Measurements from ENCODE around the gene ZNF302.

GRCh38 chr19:34686455-34686854, 9.0 kb downstream of the ZNF302 start:
- no peak for TF ChIP-seq CTCF (IDR thresholded peaks at IDR 0.05; ENCODE audit: low read depth, low read length, missing input control)
- no peak for TF ChIP-seq TAF1 (conservative IDR thresholded peaks at IDR 0.05)
- TF ChIP-seq EGR1 (IDR thresholded peaks at IDR 0.05; ENCODE audit: low read depth in 2 of 2) = no peak
- no peak for TF ChIP-seq RXRA (IDR thresholded peaks at IDR 0.05)
- TF ChIP-seq, protein P1, sequence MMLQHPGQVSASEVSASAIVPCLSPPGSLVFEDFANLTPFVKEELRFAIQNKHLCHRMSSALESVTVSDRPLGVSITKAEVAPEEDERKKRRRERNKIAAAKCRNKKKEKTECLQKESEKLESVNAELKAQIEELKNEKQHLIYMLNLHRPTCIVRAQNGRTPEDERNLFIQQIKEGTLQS (IDR thresholded peaks at IDR 0.05) = no peak
- TF ChIP-seq, protein P2, sequence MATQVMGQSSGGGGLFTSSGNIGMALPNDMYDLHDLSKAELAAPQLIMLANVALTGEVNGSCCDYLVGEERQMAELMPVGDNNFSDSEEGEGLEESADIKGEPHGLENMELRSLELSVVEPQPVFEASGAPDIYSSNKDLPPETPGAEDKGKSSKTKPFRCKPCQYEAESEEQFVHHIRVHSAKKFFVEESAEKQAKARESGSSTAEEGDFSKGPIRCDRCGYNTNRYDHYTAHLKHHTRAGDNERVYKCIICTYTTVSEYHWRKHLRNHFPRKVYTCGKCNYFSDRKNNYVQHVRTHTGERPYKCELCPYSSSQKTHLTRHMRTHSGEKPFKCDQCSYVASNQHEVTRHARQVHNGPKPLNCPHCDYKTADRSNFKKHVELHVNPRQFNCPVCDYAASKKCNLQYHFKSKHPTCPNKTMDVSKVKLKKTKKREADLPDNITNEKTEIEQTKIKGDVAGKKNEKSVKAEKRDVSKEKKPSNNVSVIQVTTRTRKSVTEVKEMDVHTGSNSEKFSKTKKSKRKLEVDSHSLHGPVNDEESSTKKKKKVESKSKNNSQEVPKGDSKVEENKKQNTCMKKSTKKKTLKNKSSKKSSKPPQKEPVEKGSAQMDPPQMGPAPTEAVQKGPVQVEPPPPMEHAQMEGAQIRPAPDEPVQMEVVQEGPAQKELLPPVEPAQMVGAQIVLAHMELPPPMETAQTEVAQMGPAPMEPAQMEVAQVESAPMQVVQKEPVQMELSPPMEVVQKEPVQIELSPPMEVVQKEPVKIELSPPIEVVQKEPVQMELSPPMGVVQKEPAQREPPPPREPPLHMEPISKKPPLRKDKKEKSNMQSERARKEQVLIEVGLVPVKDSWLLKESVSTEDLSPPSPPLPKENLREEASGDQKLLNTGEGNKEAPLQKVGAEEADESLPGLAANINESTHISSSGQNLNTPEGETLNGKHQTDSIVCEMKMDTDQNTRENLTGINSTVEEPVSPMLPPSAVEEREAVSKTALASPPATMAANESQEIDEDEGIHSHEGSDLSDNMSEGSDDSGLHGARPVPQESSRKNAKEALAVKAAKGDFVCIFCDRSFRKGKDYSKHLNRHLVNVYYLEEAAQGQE (IDR thresholded peaks at IDR 0.05) = no peak
- TF ChIP-seq YY1 (IDR thresholded peaks at IDR 0.05) = no peak
- TF ChIP-seq FOXA2 (IDR thresholded peaks at IDR 0.05) = no peak
- no peak for TF ChIP-seq GABPA (IDR thresholded peaks at IDR 0.05 in 1 of 2, conservative IDR thresholded peaks at IDR 0.05 in 1 of 2)
